HCT116 (cell line): ENCODE results near the gene WWOX. TPM values are rescaled to one million over a fixed set of nuclear protein-coding genes. Genes with fewer than 3 reads are reported as not detected.

Experiments
- ATAC-seq: fragments of 200-7000 bp; cut with Tn5 transposase; 2 replicates; pipeline ENCODE4 v1.9.1; 2020; ENCODE audit warnings: mild to moderate bottlenecking, moderate library complexity
- BruUV-seq: library from RNA; stranded (reverse); fragments of 400-500 nt; replicated peaks from 2 replicates; lab custom pipeline; 2021; lab: Mats Ljungman, UMichigan
- CTCF ChIA-PET: fragments of 300-600 bp; sonication (Branson Sonifier 250); formaldehyde crosslinking; loops from one replicate; lab custom pipeline; 2021; ENCODE audit warnings: antibody characterized with exemption; lab: Charles Lee
- POLR2A ChIA-PET: fragments of 300-600, 350-600 bp; sonication (Branson Sonifier 250); formaldehyde crosslinking; loops from one replicate; lab custom pipeline; 2021; ENCODE audit warnings: antibody characterized with exemption; lab: Charles Lee
- RAD21 ChIA-PET, 2 experiments: fragments of 300-600 bp; sonication (Branson Sonifier 250); formaldehyde crosslinking; loops; one replicate each; lab custom pipeline; 2023; ENCODE audit warnings: low total read pairs in 2 of 2; ENCODE audit not compliant: uncharacterized antibody in 2 of 2, unreplicated experiment in 2 of 2, low non-redundant PET in 1 of 2; lab: Charles Lee
- DNase-seq: peaks from one replicate; pipeline ENCODE4 v3.0.0-alpha.2; 2010; ENCODE audit warnings: low read depth, low spot score
- H2AFZ ChIP-seq: fragments of 200-600 bp; shearing (Covaris generic), sonication (generic); 2 replicates; pipeline ENCODE4 v1.6.1; 2017; ENCODE audit warnings: low read depth, mixed run types, mixed read lengths, antibody characterized with exemption, low read length; ENCODE audit not compliant: poor library complexity, severe bottlenecking
- H3K27ac ChIP-seq: 2 replicates; pipeline ENCODE4 v1.5.1; 2012; ENCODE audit warnings: low read depth, low read length
- H3K27me3 ChIP-seq: fragments of 200-600 bp; sonication (generic); 2 replicates; pipeline ENCODE4 v1.6.1; 2016; ENCODE audit warnings: mixed run types, low read length, mixed read lengths; ENCODE audit not compliant: insufficient read depth
- H3K36me3 ChIP-seq, 2 experiments: fragments of 200-500 bp in 1 of 2; fragments of 200-600 bp in 1 of 2; sonication (Bioruptor generic) in 1 of 2; sonication (generic) in 1 of 2; 2 replicates each; pipeline versions ENCODE4 v1.5.1 to v1.6.1; 2014 to 2016; ENCODE audit warnings: low read length in 2 of 2, inconsistent platforms in 1 of 2, mixed read lengths in 1 of 2, mixed run types in 1 of 2; ENCODE audit not compliant: insufficient read depth in 2 of 2, control insufficient read depth in 1 of 2
- H3K4me1 ChIP-seq, 2 experiments: fragments of 200-600 bp in 1 of 2; sonication (generic) in 1 of 2; 2 replicates each; pipeline versions ENCODE4 v1.5.1 to v1.6.1; 2012 to 2017; ENCODE audit warnings: low read length in 2 of 2, inconsistent platforms in 1 of 2, mild to moderate bottlenecking in 1 of 2, mixed read lengths in 1 of 2, mixed run types in 1 of 2, moderate library complexity in 1 of 2; ENCODE audit not compliant: insufficient read depth in 2 of 2, control insufficient read depth in 1 of 2
- H3K4me2 ChIP-seq: fragments of 200-600 bp; sonication (generic); 2 replicates; pipeline ENCODE4 v1.6.1; 2017; ENCODE audit warnings: mixed run types, low read length, mixed read lengths
- H3K4me3 ChIP-seq, 2 experiments: fragments of 200-600 bp in 1 of 2; sonication (generic) in 1 of 2; replicated peaks in 1 of 2; 2 replicates each; pipeline ENCODE4 v1.5.1; 2011 to 2016; ENCODE audit warnings: low read length in 2 of 2, control low read depth in 1 of 2, low read depth in 1 of 2, mild to moderate bottlenecking in 1 of 2, mixed read lengths in 1 of 2, mixed run types in 1 of 2
- H3K79me2 ChIP-seq: fragments of 200-600 bp; sonication (generic); 2 replicates; pipeline ENCODE4 v1.6.1; 2017; ENCODE audit warnings: mild to moderate bottlenecking, mixed run types, low read length, moderate library complexity, mixed read lengths; ENCODE audit not compliant: insufficient read depth
- H3K9ac ChIP-seq: fragments of 200-600 bp; sonication (generic); 2 replicates; pipeline ENCODE4 v1.6.1; 2016; ENCODE audit warnings: low read length, mixed read lengths
- H3K9me2 ChIP-seq: fragments of 200-600 bp; sonication (generic), shearing (Covaris generic); 2 replicates; pipeline ENCODE4 v1.6.1; 2017; ENCODE audit warnings: mixed run types, mild to moderate bottlenecking, moderate library complexity; ENCODE audit not compliant: insufficient read depth
- H3K9me3 ChIP-seq, 2 experiments: fragments of 200-500 bp in 1 of 2; fragments of 200-600 bp in 1 of 2; sonication (Bioruptor generic) in 1 of 2; sonication (generic) in 1 of 2; 2 replicates each; pipeline ENCODE4 v1.6.1; 2014 to 2017; ENCODE audit warnings: low read length in 2 of 2, mixed read lengths in 2 of 2, inconsistent platforms in 1 of 2, low read depth in 1 of 2, mild to moderate bottlenecking in 1 of 2, mixed run types in 1 of 2, moderate library complexity in 1 of 2; ENCODE audit not compliant: control insufficient read depth in 1 of 2, insufficient read depth in 1 of 2
- H4K20me1 ChIP-seq: fragments of 200-600 bp; sonication (generic), shearing (Covaris generic); 2 replicates; pipeline ENCODE4 v1.6.1; 2017; ENCODE audit warnings: mixed run types, mild to moderate bottlenecking, moderate library complexity; ENCODE audit not compliant: insufficient read depth
- CEBPB ChIP-seq: IDR thresholded peaks from 2 replicates; pipeline ENCODE4 v1.6.1; 2012; ENCODE audit warnings: low read depth
- EGR1 ChIP-seq: IDR thresholded peaks from 2 replicates; pipeline ENCODE4 v1.6.1; 2012; ENCODE audit warnings: low read depth
- ELF1 ChIP-seq: IDR thresholded peaks from 2 replicates; pipeline ENCODE4 v1.6.1; 2012; ENCODE audit warnings: low read depth, borderline replicate concordance
- EZH2 ChIP-seq: fragments of 200-600 bp; sonication (generic); IDR thresholded peaks from 2 replicates; pipeline ENCODE4 v1.6.1; 2017; ENCODE audit warnings: antibody characterized with exemption, mixed run types
- EZH2phosphoT487 ChIP-seq: fragments of 200-600 bp; IDR thresholded peaks from 2 replicates; pipeline ENCODE4 v1.6.1; 2018; ENCODE audit warnings: antibody characterized with exemption, borderline replicate concordance
- FOSL1 ChIP-seq: IDR thresholded peaks from 2 replicates; pipeline ENCODE4 v1.6.1; 2012; ENCODE audit warnings: low read depth
- JUND ChIP-seq: IDR thresholded peaks from 2 replicates; pipeline ENCODE4 v1.6.1; 2012
- POLR2A ChIP-seq: IDR thresholded peaks from 2 replicates; pipeline ENCODE4 v1.7.0; 2011; ENCODE audit warnings: borderline replicate concordance; ENCODE audit not compliant: insufficient read depth, insufficient read length; ENCODE audit errors: extremely low read depth
- RAD21 ChIP-seq: IDR thresholded peaks from 2 replicates; pipeline ENCODE4 v1.6.1; 2012; ENCODE audit warnings: low read depth, mild to moderate bottlenecking
- SIN3A ChIP-seq: IDR thresholded peaks from 2 replicates; pipeline ENCODE4 v1.6.1; 2012; ENCODE audit warnings: low read depth
- SRF ChIP-seq: IDR thresholded peaks from 2 replicates; pipeline ENCODE4 v1.6.1; 2012; ENCODE audit warnings: low read depth
- TCF7L2 ChIP-seq: IDR thresholded peaks from 2 replicates; pipeline ENCODE4 v1.7.0; 2011; ENCODE audit warnings: borderline replicate concordance, inconsistent platforms; ENCODE audit not compliant: insufficient read depth, insufficient read length; ENCODE audit errors: extremely low read depth
- YY1 ChIP-seq: IDR thresholded peaks from 2 replicates; pipeline ENCODE4 v1.6.1; 2011; ENCODE audit warnings: low read length, low read depth, moderate library complexity, mild to moderate bottlenecking; ENCODE audit not compliant: insufficient replicate concordance; ENCODE audit errors: extremely low read depth
- intact Hi-C: fragments of 100-400 bp; cut with micrococcal nuclease; formaldehyde crosslinking; loops from 2 replicates; pipeline ENCODE4 v1.10.0; 2022
- total RNA-seq: library from RNA; stranded (reverse); gene quantifications from one replicate; pipeline ENCODE4 v1.2.1, GENCODE V29; 2021; ENCODE audit not compliant: unreplicated experiment
- TF ChIP-seq, protein P1 (sequence below), 3 experiments: fragments of 200-600 bp in 1 of 3; sonication (generic) in 1 of 3; IDR thresholded peaks in 2 of 3; conservative IDR thresholded peaks in 1 of 3; 2 replicates each; pipeline ENCODE4 v1.5.1; 2012 to 2017; ENCODE audit warnings: low read depth in 2 of 3, low read length in 2 of 3, antibody characterized with exemption in 1 of 3, borderline replicate concordance in 1 of 3, control low read depth in 1 of 3, mild to moderate bottlenecking in 1 of 3, mixed read lengths in 1 of 3, mixed run types in 1 of 3, moderate library complexity in 1 of 3; ENCODE audit not compliant: insufficient read depth in 1 of 3
- TF ChIP-seq, protein P2 (sequence below): IDR thresholded peaks from 2 replicates; pipeline ENCODE4 v1.6.1; 2012
- TF ChIP-seq, protein P3 (sequence below): IDR thresholded peaks from 2 replicates; pipeline ENCODE4 v1.6.1; 2012; ENCODE audit warnings: low read depth
- TF ChIP-seq, protein P4 (sequence below): IDR thresholded peaks from 2 replicates; pipeline ENCODE4 v1.6.1; 2011; ENCODE audit warnings: mild to moderate bottlenecking, low read length, moderate library complexity; ENCODE audit not compliant: insufficient replicate concordance; ENCODE audit errors: extremely low read depth

WWOX gene
- total RNA-seq, 1 experiment from 2014 or later, result 13.7 TPM

DNA sequence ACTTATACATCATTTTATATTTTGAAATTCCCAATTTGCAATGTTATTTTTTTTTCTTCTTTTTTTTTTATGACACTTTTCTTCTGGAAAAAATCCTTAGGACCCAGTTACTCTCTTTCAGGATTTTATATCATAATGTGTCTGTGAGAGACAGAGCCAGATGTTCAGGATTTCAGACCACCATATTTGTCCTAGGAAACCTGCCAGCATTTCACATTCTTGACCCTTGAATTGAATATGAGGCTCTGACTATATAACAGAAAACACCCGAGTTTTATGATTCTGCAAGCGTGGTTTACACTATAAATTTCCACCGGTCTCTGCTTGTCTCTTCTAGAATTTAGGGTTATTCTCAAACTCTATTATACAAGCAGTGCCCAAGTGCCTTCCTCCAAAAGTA lies 621.0 kb downstream of the WWOX start:
- BruUV-seq, result no TSS peak
- Histone ChIP-seq H3K27me3 (no peaks in the 10 kb centered on the region), H3K27ac (no peak overlapping the region), H3K9ac (no peak overlapping the region), H3K9me3 (no peaks in the 10 kb centered on the region; a peak in 1 of 4 replicates), H3K9me2 (no peaks in the 10 kb centered on the region), H3K36me3 (no peaks in the 10 kb centered on the region), H4K20me1 (no peaks in the 10 kb centered on the region), H3K79me2 (no peaks in the 10 kb centered on the region), H3K4me3 (no peak overlapping the region), H2AFZ (no peak overlapping the region), H3K4me2 (no peak overlapping the region), H3K4me1 (no peaks in the 10 kb centered on the region)
- RAD21 ChIA-PET, result no interaction called here
- ATAC-seq, result no peak
- POLR2A ChIA-PET, result no interaction called here
- intact Hi-C loops, result no loop called here
- no peak for DNase-seq
- CTCF ChIA-PET, result no interaction called here
- TF ChIP-seq SRF (no peak), EZH2phosphoT487 (no peak), EGR1 (no peak), CEBPB (no peak), FOSL1 (no peak), EZH2 (no peak), POLR2A (no peak), YY1 (no peak), TCF7L2 (no peak), SIN3A (no peak), JUND (no peak), ELF1 (no peak), RAD21 (no peak)
- TF ChIP-seq, protein P1, sequence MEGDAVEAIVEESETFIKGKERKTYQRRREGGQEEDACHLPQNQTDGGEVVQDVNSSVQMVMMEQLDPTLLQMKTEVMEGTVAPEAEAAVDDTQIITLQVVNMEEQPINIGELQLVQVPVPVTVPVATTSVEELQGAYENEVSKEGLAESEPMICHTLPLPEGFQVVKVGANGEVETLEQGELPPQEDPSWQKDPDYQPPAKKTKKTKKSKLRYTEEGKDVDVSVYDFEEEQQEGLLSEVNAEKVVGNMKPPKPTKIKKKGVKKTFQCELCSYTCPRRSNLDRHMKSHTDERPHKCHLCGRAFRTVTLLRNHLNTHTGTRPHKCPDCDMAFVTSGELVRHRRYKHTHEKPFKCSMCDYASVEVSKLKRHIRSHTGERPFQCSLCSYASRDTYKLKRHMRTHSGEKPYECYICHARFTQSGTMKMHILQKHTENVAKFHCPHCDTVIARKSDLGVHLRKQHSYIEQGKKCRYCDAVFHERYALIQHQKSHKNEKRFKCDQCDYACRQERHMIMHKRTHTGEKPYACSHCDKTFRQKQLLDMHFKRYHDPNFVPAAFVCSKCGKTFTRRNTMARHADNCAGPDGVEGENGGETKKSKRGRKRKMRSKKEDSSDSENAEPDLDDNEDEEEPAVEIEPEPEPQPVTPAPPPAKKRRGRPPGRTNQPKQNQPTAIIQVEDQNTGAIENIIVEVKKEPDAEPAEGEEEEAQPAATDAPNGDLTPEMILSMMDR (IDR thresholded peaks at IDR 0.05 in 2 of 3, conservative IDR thresholded peaks at IDR 0.05 in 1 of 3; ENCODE audit: borderline replicate concordance in 1 of 3, insufficient read depth in 1 of 3, low read depth in 2 of 3, low read length in 2 of 3), result no peak
- TF ChIP-seq, protein P2, sequence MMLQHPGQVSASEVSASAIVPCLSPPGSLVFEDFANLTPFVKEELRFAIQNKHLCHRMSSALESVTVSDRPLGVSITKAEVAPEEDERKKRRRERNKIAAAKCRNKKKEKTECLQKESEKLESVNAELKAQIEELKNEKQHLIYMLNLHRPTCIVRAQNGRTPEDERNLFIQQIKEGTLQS, result no peak
- TF ChIP-seq, protein P3, sequence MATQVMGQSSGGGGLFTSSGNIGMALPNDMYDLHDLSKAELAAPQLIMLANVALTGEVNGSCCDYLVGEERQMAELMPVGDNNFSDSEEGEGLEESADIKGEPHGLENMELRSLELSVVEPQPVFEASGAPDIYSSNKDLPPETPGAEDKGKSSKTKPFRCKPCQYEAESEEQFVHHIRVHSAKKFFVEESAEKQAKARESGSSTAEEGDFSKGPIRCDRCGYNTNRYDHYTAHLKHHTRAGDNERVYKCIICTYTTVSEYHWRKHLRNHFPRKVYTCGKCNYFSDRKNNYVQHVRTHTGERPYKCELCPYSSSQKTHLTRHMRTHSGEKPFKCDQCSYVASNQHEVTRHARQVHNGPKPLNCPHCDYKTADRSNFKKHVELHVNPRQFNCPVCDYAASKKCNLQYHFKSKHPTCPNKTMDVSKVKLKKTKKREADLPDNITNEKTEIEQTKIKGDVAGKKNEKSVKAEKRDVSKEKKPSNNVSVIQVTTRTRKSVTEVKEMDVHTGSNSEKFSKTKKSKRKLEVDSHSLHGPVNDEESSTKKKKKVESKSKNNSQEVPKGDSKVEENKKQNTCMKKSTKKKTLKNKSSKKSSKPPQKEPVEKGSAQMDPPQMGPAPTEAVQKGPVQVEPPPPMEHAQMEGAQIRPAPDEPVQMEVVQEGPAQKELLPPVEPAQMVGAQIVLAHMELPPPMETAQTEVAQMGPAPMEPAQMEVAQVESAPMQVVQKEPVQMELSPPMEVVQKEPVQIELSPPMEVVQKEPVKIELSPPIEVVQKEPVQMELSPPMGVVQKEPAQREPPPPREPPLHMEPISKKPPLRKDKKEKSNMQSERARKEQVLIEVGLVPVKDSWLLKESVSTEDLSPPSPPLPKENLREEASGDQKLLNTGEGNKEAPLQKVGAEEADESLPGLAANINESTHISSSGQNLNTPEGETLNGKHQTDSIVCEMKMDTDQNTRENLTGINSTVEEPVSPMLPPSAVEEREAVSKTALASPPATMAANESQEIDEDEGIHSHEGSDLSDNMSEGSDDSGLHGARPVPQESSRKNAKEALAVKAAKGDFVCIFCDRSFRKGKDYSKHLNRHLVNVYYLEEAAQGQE, result no peak
- TF ChIP-seq, protein P4, sequence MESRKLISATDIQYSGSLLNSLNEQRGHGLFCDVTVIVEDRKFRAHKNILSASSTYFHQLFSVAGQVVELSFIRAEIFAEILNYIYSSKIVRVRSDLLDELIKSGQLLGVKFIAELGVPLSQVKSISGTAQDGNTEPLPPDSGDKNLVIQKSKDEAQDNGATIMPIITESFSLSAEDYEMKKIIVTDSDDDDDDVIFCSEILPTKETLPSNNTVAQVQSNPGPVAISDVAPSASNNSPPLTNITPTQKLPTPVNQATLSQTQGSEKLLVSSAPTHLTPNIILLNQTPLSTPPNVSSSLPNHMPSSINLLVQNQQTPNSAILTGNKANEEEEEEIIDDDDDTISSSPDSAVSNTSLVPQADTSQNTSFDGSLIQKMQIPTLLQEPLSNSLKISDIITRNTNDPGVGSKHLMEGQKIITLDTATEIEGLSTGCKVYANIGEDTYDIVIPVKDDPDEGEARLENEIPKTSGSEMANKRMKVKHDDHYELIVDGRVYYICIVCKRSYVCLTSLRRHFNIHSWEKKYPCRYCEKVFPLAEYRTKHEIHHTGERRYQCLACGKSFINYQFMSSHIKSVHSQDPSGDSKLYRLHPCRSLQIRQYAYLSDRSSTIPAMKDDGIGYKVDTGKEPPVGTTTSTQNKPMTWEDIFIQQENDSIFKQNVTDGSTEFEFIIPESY, result no peak
